Measurements from ENCODE around the gene GALNT14.

Gene GALNT14

DNA sequence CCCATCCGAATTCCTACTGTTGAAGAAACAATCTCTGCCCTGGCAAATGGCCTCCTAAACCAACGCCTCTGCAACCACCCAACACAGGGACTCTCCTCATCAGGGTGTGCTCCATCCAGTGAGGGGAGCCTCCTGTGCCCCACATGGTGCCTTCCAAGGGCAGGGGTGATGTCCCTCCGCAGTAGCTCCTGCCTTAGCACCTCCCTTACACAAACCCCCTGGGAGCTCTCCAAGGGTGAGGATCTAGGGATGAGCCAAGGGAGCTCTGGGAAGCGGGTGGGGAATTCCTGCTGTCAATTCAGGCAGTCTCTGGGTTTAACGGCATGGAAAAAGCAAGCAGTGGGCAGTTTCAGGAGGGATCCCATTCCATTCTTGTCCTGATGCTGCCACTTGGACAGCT is 3.8 kb downstream of the GALNT14 start:
- no peak for DNase-seq (ENCODE audit: low read depth)

DNA sequence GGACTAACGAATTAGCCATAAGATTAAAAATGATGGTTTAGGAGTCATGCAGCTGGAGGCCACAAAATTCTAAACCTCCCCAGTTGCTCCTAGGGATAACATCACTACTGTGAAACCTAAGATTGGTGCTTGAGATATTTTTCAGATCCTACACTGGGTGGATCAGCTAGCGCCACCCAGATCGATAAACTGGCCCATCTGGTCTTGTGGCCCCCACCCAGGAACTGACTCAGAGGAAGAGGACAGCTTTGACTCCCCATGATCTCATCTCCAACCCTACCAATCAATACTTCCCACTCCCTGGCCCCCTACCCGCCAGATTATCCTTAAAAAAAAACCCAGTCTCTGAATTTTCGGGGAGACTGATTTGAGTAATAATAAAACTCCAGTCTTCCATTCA is 5.5 kb downstream of the GALNT14 start:
- DNase-seq (ENCODE audit: low read depth) = no peak

DNA sequence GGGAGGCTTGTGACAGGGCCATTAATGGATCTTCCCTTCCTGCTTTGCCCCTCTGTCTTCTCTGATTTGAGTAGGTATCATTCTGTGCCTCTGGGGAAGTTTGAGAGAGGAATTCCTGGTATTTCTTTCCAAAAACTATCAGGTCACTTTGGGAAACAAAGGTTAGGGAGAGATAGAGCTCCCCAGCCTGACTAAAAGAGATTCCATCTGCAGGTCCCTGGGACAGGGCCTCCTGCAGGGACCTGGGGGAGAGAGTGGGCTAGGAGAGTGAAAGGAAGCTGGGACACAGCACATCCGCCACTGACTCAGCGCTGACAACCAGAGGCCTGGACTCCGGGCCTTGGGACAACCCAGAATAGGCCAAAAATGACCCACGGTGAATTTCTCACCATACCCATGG is 6.4 kb downstream of the GALNT14 start:
- DNase-seq (ENCODE audit: low read depth) = no peak

DNA sequence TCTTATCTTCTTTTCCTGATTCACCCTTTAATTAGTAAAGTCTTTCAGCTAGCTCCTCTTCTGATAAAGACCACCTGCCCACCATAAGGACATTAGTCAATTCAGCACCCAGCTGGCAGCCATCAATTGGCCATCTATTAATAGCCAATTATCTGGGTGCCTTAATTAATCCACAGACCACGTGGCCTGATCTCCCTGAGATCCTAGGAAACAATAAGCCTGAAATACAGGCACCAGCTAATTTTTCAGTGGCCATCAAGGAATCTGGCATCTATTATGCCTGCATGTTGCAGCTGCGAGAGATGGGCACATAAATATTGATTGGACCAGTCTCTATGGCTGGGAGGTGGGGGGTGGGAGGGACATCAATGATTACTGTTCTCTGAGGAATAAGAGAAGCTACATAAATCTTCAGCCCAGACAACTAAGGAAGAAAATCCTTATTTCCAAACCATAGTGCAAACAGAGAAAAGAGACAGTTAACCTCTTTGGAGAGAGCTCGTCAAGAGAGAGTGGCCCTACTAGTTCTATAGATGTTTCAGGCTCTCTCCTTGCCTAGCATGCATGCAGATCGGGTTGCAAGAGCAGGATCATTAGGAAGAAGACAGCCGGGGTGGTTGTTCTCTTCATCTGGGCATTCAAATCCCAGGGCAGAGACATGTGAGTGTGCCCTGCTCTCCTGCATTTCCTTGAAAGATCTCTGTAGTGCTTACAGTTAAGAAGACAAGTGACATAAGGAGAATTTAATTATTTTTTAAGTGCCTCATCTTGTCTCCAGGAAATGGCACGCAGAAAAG is 8.7 kb downstream of the GALNT14 start:
- DNase-seq (ENCODE audit: low read depth) = no peak

DNA sequence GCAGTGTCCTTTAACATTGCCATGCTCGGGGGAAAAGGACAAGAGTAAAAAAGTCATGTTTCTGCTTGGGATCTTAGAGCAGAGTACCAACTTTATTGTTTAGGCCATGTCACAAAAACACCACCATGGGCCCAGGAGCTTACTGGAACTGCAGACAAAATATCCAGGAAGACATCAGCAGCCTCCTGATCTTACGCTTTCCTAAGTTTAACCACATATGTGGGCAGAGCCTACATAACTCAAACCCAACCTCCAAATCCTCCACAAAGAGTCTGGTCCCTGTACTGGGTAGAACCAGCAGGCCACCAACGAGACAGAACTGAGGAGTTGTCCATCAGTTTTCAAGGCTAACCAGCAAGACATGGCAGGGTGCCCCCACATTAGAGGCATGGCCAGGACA is 10.3 kb downstream of the GALNT14 start:
- no peak for DNase-seq (ENCODE audit: low read depth)

DNA sequence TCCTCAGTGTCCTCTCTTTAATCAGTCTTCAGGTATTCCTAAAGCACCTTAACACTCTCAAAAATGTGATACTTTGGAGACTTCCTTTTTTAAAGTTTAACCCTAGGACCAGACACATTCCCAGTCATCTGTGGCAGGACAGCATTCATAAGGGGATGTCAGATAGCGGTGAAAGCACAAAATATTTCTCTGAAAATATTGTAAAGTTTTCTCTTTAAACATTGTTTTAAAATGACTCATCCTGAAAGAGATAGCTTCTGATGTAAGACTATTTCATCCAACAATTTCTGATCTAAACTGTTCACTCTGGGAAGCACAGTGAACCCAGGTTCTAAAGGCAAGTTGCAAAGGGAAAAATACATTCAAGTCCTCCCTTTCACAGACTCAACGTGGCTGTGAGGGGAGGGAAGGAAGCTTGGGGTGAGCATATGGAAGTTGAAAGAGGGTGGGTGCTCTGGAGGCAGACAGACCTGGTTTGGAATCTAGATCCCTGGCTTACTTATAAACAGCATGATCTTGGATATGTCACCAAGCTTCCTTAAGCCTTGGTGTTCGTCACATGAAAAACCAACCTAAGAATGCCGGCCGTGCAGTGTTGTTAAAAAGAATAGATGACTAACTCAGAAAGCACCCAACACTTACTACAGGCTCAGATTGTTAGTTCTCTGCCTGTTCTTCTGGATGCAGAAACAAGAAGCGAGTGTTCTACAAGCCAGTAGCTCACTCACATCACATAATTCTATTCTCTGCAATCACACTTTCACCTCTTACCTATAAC is 12.1 kb downstream of the GALNT14 start:
- DNase-seq (ENCODE audit: low read depth) = no peak

DNA sequence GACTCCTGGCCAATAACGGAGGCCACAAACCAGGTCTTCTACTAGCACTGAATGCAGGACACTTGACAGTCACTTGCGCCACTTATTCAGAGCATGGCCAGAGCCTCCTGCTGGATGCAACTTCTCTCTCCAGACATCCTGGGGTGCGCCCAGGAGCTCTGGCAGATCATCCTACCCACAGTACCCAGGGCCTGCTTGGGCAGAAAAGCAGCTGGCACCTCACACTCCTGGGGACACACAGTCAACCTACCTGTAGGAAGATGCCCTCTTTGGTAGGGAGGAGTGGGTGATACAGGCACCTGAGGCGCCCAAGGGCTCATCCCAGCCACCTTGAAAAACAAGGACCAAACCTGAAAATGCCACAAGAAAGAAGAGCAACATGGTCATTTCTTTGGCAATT is 13.3 kb downstream of the GALNT14 start:
- no peak for DNase-seq (ENCODE audit: low read depth)

DNA sequence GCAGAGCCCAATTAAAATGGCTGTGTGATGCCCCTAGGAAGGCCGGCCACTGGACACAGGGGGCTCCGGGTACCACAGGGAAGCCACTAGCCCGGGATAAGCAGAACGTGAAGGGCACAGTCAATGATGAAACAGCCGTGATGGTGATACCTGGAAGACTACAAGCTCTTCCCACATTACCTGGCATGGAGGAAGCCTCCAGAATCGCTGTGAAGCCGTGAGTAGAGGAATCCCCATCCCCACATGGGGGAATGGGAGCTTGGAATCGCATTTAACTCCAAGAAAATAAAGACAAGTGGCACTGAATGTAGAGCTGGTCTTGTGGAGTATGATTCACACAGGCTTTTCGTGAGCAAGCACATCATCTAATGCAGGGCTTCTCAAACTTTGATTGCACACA is 16.1 kb downstream of the GALNT14 start:
- DNase-seq (ENCODE audit: low read depth) = no peak

DNA sequence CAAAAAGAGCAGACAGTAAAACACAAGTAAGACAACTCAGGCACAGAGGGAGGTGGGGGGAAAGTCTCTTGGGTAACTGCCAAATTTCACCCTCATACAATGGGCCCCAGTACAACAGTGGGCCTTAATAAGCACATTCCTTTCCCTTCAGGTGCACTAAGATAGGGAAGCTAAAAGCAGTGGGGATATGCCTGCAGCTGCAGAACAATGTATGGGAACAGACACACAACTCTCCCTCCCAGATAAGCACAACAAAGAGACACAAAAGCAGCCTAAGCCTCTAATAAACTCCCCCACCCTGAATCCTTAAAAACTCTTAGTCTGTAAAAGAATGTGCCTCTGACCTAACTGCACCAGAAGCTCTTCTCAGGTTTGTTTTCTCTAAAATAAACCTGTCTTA is 24.5 kb downstream of the GALNT14 start:
- no peak for DNase-seq (ENCODE audit: low read depth)

DNA sequence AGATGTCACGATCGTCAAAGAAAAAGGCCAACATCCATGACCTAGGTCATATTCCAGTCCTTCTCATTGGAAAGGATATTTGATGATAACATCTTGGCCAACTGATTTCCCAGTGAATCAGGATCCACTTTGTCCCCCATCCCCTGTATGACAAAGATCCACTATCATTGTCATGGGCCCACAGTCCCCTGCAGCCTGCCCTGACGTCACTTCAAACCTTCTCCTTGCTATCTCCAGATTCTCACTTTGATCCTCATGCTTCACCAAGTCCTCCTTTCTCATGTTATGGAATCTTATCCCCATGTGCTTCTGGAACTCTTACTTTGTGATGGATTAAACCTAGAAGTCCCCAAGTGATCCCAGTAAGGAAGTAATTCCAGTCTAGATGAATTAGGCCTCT is 25.7 kb downstream of the GALNT14 start:
- no peak for DNase-seq (ENCODE audit: low read depth)

DNA sequence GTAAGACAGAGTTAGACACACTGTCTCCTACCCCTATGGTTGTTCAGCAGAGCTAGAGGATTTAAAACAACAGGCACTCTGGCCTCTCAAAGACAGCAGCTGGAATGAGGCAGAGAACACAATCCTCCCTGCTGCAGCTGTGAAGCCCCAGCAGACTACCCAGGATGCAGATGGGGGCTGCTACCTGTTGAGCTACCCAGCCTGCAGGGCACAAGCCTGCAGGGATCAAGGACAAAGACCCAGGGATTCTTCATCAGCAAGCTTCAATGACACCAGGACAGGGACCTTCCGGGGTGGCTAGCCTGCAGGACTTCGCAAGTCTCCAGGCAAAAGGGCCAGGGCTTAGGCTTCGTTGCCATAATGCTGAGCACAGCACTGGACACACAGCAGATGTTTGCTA is 27.2 kb downstream of the GALNT14 start:
- DNase-seq (ENCODE audit: low read depth) = no peak

DNA sequence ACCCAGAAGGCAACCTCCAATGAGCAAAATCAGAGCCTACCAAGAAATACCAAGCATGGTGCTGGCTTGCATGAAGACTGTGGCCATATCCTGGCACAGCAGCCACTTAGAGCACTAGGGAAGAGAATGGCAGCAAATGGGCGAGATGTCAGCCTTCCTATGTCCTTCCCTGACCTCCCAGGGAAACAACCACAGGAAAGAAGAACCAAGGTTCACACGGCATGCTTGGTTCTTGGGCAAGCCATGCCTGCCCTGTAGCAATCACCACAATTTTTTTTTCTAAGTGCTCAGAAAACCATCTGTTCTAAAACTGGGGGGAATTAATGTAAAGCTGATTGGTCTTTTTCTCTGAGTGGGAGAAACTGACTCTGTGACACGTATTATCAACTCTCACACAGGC is 27.8 kb downstream of the GALNT14 start:
- no peak for DNase-seq (ENCODE audit: low read depth)

DNA sequence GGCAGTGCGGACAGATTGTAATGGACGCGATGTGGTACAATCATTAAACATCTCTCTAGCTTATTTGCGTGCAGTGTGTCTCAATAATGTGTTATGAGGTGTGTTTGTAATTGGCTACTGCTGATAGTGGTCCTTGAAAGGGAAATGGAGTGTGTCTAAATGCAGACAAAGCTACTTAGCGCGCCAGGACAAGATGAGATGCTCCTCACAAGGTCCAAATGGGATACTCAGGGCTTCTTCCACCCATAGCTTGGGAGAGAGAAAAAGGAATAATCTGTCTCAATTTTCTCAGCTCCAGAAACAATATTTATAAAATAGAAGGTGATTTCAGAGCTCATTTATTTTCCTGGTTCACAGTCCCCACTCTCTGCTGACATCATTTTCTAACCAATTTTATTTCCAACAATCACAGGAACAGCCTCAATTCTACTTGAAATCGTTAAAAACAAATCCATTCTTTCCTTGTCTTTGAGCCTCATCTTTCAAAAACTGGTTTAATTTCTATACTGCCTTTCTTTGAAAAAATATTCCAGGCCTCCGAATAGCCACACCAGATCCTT is 28.5 kb downstream of the GALNT14 start:
- DNase-seq (ENCODE audit: low read depth) = no peak

DNA sequence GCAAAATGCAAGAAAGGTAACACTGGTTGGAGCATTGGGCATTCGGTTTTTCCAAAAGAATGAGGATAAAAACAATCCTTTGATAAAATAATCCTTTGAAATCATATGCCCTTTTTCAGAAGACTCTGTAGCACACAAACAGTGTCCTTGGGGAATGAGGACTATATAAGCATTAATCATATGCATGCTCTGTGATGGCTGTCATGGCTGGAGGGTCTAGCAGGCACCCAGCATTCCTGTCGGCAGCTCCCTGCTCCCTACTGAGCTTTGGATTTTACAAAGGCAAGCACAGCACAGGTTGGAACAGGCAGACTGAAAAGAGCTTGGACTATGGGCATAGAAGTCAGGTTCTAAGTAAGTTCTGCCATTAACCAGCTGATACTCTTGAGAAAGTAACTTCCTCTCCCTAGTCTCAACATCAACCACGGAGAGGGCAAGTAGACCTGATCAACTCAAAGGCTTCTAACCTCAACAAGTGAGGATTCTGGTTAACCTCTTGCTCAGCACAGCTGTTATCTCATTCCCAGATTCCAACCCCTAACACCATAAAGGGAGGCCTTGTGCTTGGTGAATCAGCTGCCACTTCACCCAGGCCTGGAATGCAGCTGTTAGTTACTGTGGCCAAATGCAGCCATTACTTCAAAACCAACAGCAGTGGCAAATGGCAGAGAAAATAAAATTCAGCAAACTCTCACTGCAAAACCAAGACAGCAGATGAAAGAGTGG is 29.5 kb downstream of the GALNT14 start:
- no peak for DNase-seq (ENCODE audit: low read depth)

DNA sequence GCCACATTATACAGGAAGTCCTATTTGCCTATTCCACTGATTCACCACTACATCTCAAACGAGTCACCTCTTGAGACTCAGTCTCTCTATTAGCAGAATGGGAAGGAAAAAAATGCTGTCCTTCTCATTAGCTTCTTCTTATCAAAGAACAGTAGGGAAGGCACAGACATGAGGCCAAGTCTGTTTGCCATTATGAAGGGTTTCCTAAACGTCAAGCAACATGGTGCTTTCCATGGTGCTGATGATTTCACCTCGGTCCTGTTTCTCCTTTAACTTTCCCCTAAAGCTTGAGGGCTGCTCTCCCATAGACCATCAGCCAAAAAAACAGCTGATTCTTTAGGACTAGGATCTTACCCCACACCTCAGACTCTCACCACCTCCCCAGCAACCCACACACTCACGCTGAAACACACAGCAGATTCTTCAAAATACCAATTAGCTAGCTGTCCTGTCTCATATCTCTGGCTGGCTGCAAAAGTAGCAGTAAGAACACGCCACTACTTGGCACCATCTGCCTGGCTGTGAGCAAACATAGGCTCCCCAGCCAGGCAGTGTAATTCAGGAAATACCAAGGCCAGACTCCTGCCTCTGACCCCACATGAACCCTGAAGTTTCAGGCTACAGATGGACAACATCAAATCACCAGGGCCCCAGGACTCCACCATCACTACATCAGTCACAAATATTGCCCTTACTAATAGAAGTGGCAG is 30.5 kb downstream of the GALNT14 start:
- no peak for DNase-seq (ENCODE audit: low read depth)

DNA sequence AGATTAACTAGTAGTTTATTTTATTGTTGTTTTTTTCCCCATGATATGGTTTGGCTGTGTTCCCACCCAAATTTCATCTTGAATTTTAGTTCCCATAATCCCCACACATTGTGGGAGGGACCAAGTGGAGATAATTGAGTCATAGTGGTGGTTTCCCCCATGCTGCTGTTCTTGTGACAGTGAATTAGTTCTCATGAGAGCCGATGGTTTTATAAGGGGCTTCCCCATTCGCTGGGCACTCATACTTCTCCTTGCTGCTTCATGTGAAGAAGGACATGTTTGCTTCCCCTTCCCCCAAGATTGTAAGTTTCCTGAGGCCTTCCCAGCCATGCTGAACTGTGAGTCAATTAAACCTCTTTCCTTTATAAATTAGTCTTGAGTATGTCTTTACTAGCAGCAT is 36.5 kb downstream of the GALNT14 start:
- no peak for DNase-seq (ENCODE audit: low read depth)

DNA sequence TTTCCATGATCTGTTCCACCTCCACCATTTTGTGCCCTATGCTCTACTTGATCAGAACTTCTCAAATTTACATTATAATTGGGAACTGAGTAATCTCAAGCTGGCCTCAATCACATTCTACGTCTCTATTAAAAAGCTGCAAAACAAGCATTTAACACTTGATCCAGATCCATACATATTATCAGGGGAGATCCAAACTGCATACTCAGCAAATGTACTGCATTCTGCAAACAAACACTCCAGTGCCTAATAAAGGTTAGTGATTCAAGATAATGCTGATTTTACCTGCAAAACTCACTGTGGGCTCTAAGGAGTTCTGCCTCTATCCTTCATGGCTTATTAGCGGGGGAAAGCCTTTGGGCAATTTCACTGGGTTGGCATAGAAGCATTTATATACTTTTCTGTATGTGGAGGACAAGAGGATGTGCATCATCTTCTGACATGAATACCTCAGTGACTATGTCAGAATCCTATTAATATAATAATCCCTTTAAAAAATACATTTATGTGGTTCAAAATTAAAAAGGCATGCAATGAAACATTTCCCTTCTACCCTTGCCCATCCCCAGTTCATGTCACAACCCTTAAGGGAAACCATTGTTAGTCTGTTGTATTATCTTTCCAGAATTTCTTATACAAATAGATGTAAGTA is 40.2 kb downstream of the GALNT14 start:
- DNase-seq (ENCODE audit: low read depth) = no peak

DNA sequence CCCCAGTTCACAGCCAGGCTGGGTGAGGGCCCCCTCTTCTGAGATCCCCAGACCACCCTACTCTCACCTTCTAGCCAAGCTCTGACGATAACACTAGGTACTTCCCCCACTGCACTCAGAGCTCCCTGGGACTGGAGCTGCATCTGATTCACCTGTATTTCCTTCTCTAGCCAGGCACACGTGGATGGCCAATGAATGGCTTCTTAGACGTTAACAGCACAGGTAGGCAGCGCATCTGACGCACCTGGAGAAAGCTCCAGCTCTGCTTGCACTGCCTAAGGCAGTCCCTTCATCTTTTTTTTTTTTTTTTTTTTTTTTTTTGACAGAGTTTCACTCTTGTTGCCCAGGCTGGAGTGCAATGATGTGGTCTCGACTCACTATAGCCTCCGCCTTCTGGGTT is 48.1 kb downstream of the GALNT14 start:
- DNase-seq (ENCODE audit: low read depth) = no peak

DNA sequence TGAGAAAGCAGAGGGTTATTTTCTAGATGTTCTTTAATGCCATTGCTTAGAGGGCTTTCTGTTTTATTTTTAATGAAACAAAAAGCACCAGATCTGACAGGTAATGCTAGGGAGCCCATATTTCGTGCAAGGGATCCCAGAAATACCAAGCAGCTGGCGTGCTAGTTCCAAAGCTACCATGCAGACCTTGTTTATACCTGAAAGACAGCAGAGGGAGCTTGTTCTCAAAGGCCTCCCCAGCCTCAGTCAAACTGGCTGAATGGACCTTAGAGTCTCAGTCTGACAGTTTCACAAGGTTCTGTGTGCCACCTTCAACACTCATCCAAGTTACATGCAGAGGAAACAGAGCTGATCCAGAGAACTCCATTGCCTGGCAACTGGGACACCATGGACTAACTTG is 48.6 kb downstream of the GALNT14 start:
- no peak for DNase-seq (ENCODE audit: low read depth)

DNA sequence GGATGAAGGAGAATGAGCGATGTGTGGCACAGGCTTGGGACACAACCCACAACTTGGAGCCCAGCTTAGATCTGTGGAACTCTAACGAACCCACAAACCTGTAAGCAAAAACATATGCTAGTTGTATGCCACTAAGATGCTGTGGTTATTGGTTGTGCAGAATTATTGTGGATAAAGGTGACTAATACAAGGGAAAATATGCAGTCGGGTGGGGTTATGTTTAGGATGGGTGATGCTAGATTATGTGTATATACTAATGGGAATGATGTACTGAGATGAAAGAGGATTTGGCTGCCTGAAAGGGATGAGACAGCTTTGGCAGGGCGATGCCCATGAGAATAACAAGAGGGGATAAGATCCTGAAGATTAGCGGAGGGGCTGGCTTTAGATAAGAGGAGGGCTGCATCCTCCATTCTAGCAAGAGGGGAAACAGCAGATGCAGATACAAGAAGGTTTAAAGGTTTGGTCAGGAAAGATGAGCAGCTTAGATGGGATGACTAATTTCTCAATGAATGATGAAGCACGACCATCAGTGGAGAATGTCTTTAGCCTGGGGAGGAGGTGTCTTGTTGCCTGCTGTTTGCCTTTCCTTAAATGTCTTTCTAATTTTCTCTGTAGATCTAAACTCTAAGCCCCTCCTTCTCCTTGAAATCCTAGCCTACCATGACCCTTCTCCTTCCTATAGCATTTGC is 49.6 kb downstream of the GALNT14 start:
- no peak for DNase-seq (ENCODE audit: low read depth)

DNA sequence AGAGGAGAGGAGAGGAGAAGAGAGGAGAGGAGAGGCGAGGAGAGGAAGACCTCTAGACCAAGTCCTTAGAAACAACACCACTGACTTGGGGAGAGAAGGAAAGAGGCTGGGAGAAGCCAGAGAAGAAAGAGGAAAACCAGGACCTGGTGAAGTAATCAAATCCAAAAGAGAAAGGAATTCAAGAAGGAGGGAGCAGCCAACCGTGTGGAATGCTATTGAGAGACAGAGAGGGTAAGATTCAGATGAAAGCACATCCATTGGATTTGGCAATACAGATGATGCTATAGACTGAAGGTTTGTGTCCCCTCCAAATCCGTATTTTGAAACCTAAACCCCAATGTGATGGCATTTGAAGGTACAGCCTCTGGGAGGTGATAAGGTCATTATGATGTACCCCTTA is 50.7 kb downstream of the GALNT14 start:
- no peak for DNase-seq (ENCODE audit: low read depth)

All from amniotic epithelial cell (primary cell).